Fibroblast of pulmonary artery (primary cell): Measurements from ENCODE around the gene NR4A3.

Experiments
- DNase-seq: peaks from one replicate; pipeline ENCODE4 v3.0.0-alpha.2; 2010; ENCODE audit warnings: low read depth
- H3K4me3 ChIP-seq: replicated peaks from 2 replicates; pipeline ENCODE4 v1.5.1; 2011; ENCODE audit warnings: low read depth, mild to moderate bottlenecking, control low read depth, low read length, moderate library complexity
- TF ChIP-seq, protein P1 (sequence below): IDR thresholded peaks from 2 replicates; pipeline ENCODE4 v1.5.1; 2011; ENCODE audit warnings: mild to moderate bottlenecking, control low read depth, low read length, inconsistent platforms; ENCODE audit errors: missing control alignments

NR4A3 gene

GRCh38 chr9:99870126-99870525 lies 48.4 kb downstream of the NR4A3 start:
- TF ChIP-seq, protein P1, sequence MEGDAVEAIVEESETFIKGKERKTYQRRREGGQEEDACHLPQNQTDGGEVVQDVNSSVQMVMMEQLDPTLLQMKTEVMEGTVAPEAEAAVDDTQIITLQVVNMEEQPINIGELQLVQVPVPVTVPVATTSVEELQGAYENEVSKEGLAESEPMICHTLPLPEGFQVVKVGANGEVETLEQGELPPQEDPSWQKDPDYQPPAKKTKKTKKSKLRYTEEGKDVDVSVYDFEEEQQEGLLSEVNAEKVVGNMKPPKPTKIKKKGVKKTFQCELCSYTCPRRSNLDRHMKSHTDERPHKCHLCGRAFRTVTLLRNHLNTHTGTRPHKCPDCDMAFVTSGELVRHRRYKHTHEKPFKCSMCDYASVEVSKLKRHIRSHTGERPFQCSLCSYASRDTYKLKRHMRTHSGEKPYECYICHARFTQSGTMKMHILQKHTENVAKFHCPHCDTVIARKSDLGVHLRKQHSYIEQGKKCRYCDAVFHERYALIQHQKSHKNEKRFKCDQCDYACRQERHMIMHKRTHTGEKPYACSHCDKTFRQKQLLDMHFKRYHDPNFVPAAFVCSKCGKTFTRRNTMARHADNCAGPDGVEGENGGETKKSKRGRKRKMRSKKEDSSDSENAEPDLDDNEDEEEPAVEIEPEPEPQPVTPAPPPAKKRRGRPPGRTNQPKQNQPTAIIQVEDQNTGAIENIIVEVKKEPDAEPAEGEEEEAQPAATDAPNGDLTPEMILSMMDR = no peak
- peak; percentile 12 for DNase-seq
- H3K4me3 ChIP-seq = no peak overlapping the region

- TF ChIP-seq, protein P1 = no peak
- no peak overlapping the region for H3K4me3 ChIP-seq
- peak; percentile 29 for DNase-seq
Measured at GRCh38 chr9:99873531-99873930, 51.8 kb downstream of the NR4A3 start.

DNA sequence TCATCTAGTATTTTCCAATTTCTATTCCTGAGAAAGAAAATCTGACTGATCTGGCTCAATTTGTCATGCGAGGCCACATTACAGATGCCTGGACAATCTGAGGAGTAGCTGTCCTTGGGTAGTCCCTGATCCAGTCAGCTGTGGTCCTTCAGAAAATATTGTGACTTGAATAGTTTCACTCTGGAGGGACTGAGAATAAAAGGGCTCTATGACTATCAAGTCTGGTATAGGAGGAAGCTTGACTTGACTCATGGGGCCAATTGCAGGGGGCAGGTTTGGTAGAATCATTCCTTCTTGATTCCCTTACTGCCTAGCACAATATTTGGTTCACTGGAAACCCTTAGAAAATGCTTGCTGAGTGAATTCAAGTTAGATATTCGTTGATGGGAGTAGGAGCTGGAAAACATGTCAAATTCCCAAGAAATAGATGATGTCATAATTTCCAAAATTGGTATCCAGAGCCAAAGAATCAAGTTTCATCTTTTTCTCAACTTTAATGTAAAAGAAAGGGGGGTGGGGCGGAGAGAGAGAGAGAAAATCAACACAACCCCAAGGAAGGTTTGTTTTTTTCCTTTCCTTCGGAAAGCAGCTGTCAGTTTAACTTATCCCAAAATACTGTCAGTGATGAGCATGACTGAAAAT lies 52.4 kb downstream of the NR4A3 start:
- DNase-seq = no peak
- H3K4me3 ChIP-seq = no peak overlapping the region
- TF ChIP-seq, protein P1 = no peak

- TF ChIP-seq, protein P1 = no peak
- no peak overlapping the region for H3K4me3 ChIP-seq
- DNase-seq = no peak
Measured at GRCh38 chr9:99876190-99876589, 54.5 kb downstream of the NR4A3 start.

DNA sequence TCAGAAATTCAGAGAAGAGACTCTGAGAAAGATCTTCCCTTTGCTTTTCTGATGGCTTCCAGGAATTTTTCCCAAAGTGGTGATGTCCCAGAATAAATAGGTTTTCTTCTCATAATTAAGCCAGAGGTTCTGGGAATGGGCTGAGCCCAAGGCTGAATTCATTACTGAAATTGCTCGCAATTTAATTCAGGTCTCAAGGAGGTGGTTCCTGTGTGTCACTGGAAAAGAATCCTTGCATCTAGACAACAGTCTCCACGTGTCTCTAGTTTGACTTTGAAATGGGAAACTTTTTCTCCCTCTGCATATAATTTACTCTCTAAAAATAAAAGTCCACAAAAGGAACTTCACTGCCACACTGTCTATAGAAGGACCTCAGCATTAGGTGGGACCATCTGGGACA lies 57.0 kb downstream of the NR4A3 start:
- DNase-seq = no peak
- no peak overlapping the region for H3K4me3 ChIP-seq
- TF ChIP-seq, protein P1 = no peak

GRCh38 chr9:99881769-99882168 lies 60.1 kb downstream of the NR4A3 start:
- DNase-seq = no peak
- TF ChIP-seq, protein P1 = no peak
- H3K4me3 ChIP-seq = no peak overlapping the region

- no peak for DNase-seq
- TF ChIP-seq, protein P1 = no peak
- H3K4me3 ChIP-seq = no peak overlapping the region
Measured at GRCh38 chr9:99885747-99886146, 64.1 kb downstream of the NR4A3 start.
